Stimulated activated naive CD8-positive, alpha-beta T cell treated with anti-CD3 and anti-CD28 coated beads, Interleukin-15, amount 100 ng/mL, for 72 hours (primary cell): ENCODE data around the gene AQP2.

ENCODE experiments used
- ATAC-seq: fragments of 150-1000 bp; cut with Tn5 transposase; 2 replicates; pipeline ENCODE4 v1.10.0; 2021; ENCODE audit warnings: mild to moderate bottlenecking, moderate library complexity
- DNase-seq, 2 donors: peaks; one replicate each; pipeline ENCODE4 v3.0.0; 2021 to 2022
- H3K27ac Mint-ChIP-seq, 2 donors: one replicate each; pipeline ENCODE4 v1.8.0; 2022; ENCODE audit warnings: mild to moderate bottlenecking in 2 of 2, mixed read lengths in 2 of 2, moderate library complexity in 2 of 2
- H3K27me3 Mint-ChIP-seq: one replicate; pipeline ENCODE4 v1.8.0; 2022; ENCODE audit warnings: mixed read lengths
- H3K4me1 Mint-ChIP-seq: one replicate; pipeline ENCODE4 v1.8.0; 2022; ENCODE audit warnings: mild to moderate bottlenecking, mixed read lengths
- H3K4me3 Mint-ChIP-seq, 2 donors: one replicate each; pipeline ENCODE4 v1.8.0; 2022; ENCODE audit warnings: mild to moderate bottlenecking in 2 of 2, mixed read lengths in 2 of 2, moderate library complexity in 1 of 2
- H3K9me3 Mint-ChIP-seq, 2 donors: one replicate each; pipeline ENCODE4 v1.8.0; 2022; ENCODE audit warnings: mixed read lengths in 2 of 2

Gene AQP2

GRCh38 chr12:49955899-49956662 lies 5.5 kb downstream of the AQP2 start:
- ATAC-seq, result no peak
- H3K9me3 Mint-ChIP-seq, result no peaks in the 10 kb centered on the region
- H3K27me3 Mint-ChIP-seq, result peaks cover 91% of the 10 kb centered on the region
- peaks cover 8% of the 10 kb centered on the region for H3K4me1 Mint-ChIP-seq
- no peak for DNase-seq
- no peak overlapping the region for H3K4me3 Mint-ChIP-seq
- no peak overlapping the region for H3K27ac Mint-ChIP-seq

- ATAC-seq (no peak), DNase-seq (no peak)
- H3K9me3 Mint-ChIP-seq, result no peaks in the 10 kb centered on the region
- peaks cover 8% of the 10 kb centered on the region for H3K4me1 Mint-ChIP-seq
- H3K27ac Mint-ChIP-seq, result no peak overlapping the region
- no peak overlapping the region for H3K4me3 Mint-ChIP-seq
- peaks cover 93% of the 10 kb centered on the region for H3K27me3 Mint-ChIP-seq
Measured at GRCh38 chr12:49956663-49957569, 6.4 kb downstream of the AQP2 start.

- H3K9me3 Mint-ChIP-seq, result no peaks in the 10 kb centered on the region
- DNase-seq (no peak), ATAC-seq (no peak)
- peaks cover 8% of the 10 kb centered on the region for H3K4me1 Mint-ChIP-seq
- no peak overlapping the region for H3K27ac Mint-ChIP-seq
- no peak overlapping the region for H3K4me3 Mint-ChIP-seq
- H3K27me3 Mint-ChIP-seq, result peaks cover 95% of the 10 kb centered on the region
Measured at GRCh38 chr12:49957570-49957967, 7.0 kb downstream of the AQP2 start.

GRCh38 chr12:49959685-49960473 lies 9.3 kb downstream of the AQP2 start:
- Mint-ChIP-seq H3K27me3 (peaks cover 96% of the 10 kb centered on the region), H3K9me3 (no peaks in the 10 kb centered on the region), H3K4me3 (peak overlapping the region in 1 of 2 donors; percentile 65), H3K27ac (no peak overlapping the region), H3K4me1 (peaks cover 8% of the 10 kb centered on the region)
- no peak for ATAC-seq
- no peak for DNase-seq

GRCh38 chr12:49960474-49961110 lies 10.1 kb downstream of the AQP2 start:
- H3K4me3 Mint-ChIP-seq, result peak overlapping the region; percentile 36 to 65
- DNase-seq, result no peak
- no peak overlapping the region for H3K27ac Mint-ChIP-seq
- no peaks in the 10 kb centered on the region for H3K9me3 Mint-ChIP-seq
- peak; percentile 27 for ATAC-seq
- H3K4me1 Mint-ChIP-seq, result peaks cover 8% of the 10 kb centered on the region
- H3K27me3 Mint-ChIP-seq, result peaks cover 96% of the 10 kb centered on the region

- peak; percentile 34 for ATAC-seq
Measured at GRCh38 chr12:49961111-49961922, 10.8 kb downstream of the AQP2 start, which contains the start of gene AQP5. Gene AQP5 (plus strand): TSS chr12:49961872. CDS start chr12:49962018, 146 bp downstream.

GRCh38 chr12:49961993-49962764 lies 11.6 kb downstream of the AQP2 start:
- H3K27me3 Mint-ChIP-seq, result peaks cover 90% of the 10 kb centered on the region
- H3K4me1 Mint-ChIP-seq, result peaks cover 14% of the 10 kb centered on the region
- no peak for ATAC-seq
- H3K9me3 Mint-ChIP-seq, result no peaks in the 10 kb centered on the region
- H3K4me3 Mint-ChIP-seq, result peak overlapping the region in 1 of 2 donors; percentile 22
- DNase-seq, result no peak
- no peak overlapping the region for H3K27ac Mint-ChIP-seq

More at GRCh38 chr12:49961111-49961922, 10.8 kb downstream of the AQP2 start, which contains the start of gene AQP5:
- Mint-ChIP-seq H3K4me3 (peak within 1 kb of the TSS; percentile 64 to 65), H3K27me3 (peaks cover 96% of the 10 kb centered on the region), H3K4me1 (peaks cover 8% of the 10 kb centered on the region), H3K27ac (no peak within 1 kb of the TSS), H3K9me3 (no peaks in the 10 kb centered on the region)
- no peak for DNase-seq

GRCh38 chr12:49962861-49963765 lies 12.6 kb downstream of the AQP2 start:
- Mint-ChIP-seq H3K9me3 (no peaks in the 10 kb centered on the region), H3K4me3 (no peak overlapping the region), H3K27me3 (peaks cover 81% of the 10 kb centered on the region), H3K4me1 (peaks cover 15% of the 10 kb centered on the region), H3K27ac (peak overlapping the region in 1 of 2 donors; percentile 43)
- ATAC-seq (no peak), DNase-seq (no peak)

GRCh38 chr12:49963976-49964815 lies 13.7 kb downstream of the AQP2 start:
- Mint-ChIP-seq H3K27me3 (peaks cover 70% of the 10 kb centered on the region), H3K9me3 (no peaks in the 10 kb centered on the region), H3K4me3 (no peak overlapping the region), H3K4me1 (peaks cover 15% of the 10 kb centered on the region), H3K27ac (no peak overlapping the region)
- ATAC-seq (no peak), DNase-seq (no peak)

- no peak for DNase-seq
- Mint-ChIP-seq H3K4me1 (peaks cover 15% of the 10 kb centered on the region), H3K27ac (no peak overlapping the region), H3K4me3 (no peak overlapping the region), H3K27me3 (peaks cover 62% of the 10 kb centered on the region), H3K9me3 (no peaks in the 10 kb centered on the region)
- no peak for ATAC-seq
Measured at GRCh38 chr12:49964849-49965624, 14.5 kb downstream of the AQP2 start.

- no peaks in the 10 kb centered on the region for H3K9me3 Mint-ChIP-seq
- H3K27me3 Mint-ChIP-seq, result peaks cover 54% of the 10 kb centered on the region
- no peak overlapping the region for H3K27ac Mint-ChIP-seq
- H3K4me3 Mint-ChIP-seq, result no peak overlapping the region
- no peak for ATAC-seq
- DNase-seq, result no peak
- peaks cover 7% of the 10 kb centered on the region for H3K4me1 Mint-ChIP-seq
Measured at GRCh38 chr12:49965836-49966235, 15.3 kb downstream of the AQP2 start.
